ENCODE data around the gene GOLGA8K. TPM values are rescaled to one million over a fixed set of nuclear protein-coding genes. Genes with fewer than 3 reads are reported as not detected.
"Not testable (repeated sequence)": the region's sequence is repeated elsewhere in the genome, so short reads cannot be mapped to it uniquely, and the experiment has no call there.

Gene GOLGA8K
- total RNA-seq, 4 donors from 2014 or later = 0.57 TPM; not detected in 3

DNA sequence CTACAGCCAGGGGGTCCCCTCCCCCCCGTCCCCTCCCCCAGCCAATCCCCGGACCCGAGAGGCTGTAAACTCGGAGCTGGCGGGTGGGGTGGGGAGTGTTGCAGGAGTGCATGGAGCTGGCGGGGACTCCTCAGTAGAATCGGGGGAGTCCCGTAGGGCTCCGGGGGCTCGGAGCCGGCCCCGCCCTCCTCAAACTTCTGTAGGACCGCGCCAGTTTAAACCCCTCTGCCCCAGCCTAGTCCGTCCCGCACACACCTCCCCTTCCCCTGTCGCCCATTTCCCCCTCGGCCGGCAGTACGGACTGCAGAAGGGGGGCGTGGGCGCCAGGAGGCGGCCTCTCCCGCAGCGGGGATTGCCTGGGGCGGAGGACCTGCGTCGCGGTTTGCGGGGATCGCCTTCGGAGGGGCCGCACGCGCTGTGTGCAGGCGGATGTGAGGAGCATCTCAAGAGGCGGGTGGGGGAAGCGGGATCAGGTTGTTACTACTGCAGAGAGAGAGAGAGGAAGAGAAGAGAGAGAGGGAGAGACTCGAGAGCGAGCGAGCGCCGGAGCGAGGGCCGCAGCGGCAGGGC, 57.0 kb downstream of the GOLGA8K start:
- DNase-seq; H3K36me3 ChIP-seq; intact Hi-C loops (cut with DNase I); H3K4me1 ChIP-seq; H3K27ac ChIP-seq; H3K9me3 ChIP-seq; H3K27me3 ChIP-seq: not testable (repeated sequence)
- WGBS, 2 donors = 0% methylated on average over 5 to 8 of the region's 46 CpGs
- H3K4me3 ChIP-seq = peak overlapping the region in 1 of 4 donors; percentile 12

- H3K4me1 ChIP-seq; intact Hi-C loops (cut with DNase I); DNase-seq; H3K4me3 ChIP-seq; H3K27ac ChIP-seq; H3K9me3 ChIP-seq; H3K27me3 ChIP-seq; H3K36me3 ChIP-seq: not testable (repeated sequence)
- 33 to 67% methylated on average over 1 of the region's 3 CpGs for WGBS, 2 donors
These were observed 59.2 kb downstream of the GOLGA8K start for GRCh38 chr15:32343921-32344320.

Small RNA genes lying within 50 kb of the gene (small RNA-seq; reads per million reads assigned to genes)
- 0 reads per million in 4 donors for gene RF00096
- 0 reads per million in 4 donors for gene RN7SL185P
- 0 reads per million in 4 donors for gene RN7SL539P

Other genes starting within 250 kb of the GOLGA8K start
- gene GOLGA8O, start 52.3 kb upstream of the GOLGA8K start, total RNA-seq = under 1 TPM in 1 of 4 donors, not detected in 3; 0.19 TPM
- gene GOLGA8N, start 190.2 kb upstream of the GOLGA8K start, total RNA-seq = 1 to 10 TPM; 2.1 to 6.5 (median 2.9) TPM
- 10 to 100 TPM in 2 of 4 donors, 1 to 10 TPM in 2; 4.7 to 17.4 (median 8.1) TPM for gene ARHGAP11A, start 212.2 kb upstream of the GOLGA8K start, total RNA-seq
- 1 to 10 TPM in 1 of 4 donors, not detected in 3; 1.1 TPM for gene SCG5, start 238.4 kb upstream of the GOLGA8K start, total RNA-seq